Measurements from ENCODE around the gene KLK12.
"Not testable (repeated sequence)": the region's sequence is repeated elsewhere in the genome, so short reads cannot be mapped to it uniquely, and the experiment has no call there.

Gene KLK12

GRCh38 chr19:51014242-51014641, 20.6 kb downstream of the KLK12 start:
- DNase-seq: no peak

GRCh38 chr19:51012661-51013190, 22.1 kb downstream of the KLK12 start:
- DNase-seq: no peak

GRCh38 chr19:51010066-51010795, 24.6 kb downstream of the KLK12 start:
- DNase-seq: no peak

DNA sequence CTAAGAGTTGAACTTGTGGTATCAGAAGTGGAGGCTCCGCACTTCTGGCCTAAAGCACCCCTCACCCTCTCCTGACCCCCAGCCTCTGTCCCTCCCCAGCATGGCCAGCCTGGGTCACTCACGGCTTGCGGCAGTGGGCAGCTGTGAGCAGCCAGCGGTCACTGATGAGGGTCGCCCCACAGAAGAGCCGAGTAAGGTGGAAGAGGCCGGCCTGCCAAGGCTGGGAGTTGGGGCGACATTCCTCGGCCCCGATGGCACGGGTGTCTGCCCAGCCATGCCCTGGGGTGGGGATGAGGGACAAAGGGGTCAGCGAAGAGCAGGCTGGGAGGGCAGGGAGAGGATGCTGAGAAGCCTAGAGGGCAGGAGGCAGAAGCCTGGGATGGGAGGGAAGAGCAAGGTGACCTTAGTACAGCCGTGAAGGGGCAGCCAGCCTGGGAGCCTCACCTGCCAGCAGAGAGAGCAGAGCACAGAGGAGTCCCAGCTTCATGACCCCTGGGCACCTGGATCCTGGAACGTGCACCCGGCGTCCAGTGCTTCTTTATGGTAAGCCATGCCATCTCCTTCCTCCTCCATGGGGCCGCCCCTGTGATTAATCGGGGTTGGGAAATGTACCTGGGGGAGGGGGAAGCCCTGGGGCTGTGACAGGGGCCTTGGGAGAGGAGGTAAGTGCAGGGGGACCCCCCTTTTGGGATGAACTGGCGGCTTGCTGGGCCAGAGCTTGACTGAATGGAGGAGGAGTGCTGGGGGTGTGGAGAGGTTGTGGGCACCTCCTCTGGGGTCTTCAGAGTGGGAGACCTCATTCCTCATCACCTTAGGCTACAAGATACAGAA, 25.5 kb downstream of the KLK12 start:
- no peak for DNase-seq

DNA sequence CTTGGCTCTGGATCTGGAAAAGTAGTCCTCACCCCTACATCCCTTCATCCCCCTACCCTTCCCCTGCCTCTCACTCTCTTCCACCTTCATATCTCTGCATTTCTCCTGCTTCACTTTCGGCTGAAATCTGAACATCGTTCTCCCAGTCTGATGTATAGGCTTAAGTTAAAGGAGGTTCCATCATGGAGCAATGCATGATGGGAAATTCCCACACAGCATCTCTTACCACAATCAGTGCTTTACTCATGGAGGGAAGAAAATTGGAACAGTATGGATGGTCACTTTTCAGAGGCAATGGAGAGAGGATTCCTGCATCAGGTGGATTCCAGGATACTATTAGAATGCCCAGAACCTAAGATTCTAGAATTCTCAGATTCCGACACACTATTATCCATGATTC, 27.3 kb downstream of the KLK12 start:
- DNase-seq: no peak

GRCh38 chr19:51006406-51006805, 28.4 kb downstream of the KLK12 start:
- no peak for DNase-seq

- DNase-seq: no peak
These were observed 29.6 kb downstream of the KLK12 start for GRCh38 chr19:51005248-51005647.

DNA sequence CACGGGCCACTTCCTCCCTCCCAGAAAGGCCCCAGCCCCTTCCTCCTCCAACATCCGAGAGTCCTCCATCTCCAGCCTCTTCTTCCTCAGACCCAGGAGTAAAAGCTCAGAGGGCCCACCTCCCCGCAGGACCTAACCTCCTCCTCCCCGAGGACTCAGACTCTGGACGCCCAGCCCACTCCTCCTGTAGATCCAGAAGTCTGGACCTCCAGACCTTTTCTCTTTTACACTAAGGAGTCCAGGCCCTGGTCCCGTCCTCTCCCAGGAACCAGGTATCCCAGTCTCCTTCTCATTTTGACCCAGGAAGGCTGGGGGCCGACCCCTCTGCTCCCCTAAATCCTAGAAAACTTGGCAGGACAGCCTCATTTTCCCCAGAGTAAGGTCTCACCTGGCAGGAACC, 31.5 kb downstream of the KLK12 start:
- DNase-seq: no peak

GRCh38 chr19:51002542-51003311, 32.1 kb downstream of the KLK12 start:
- no peak for DNase-seq

DNA sequence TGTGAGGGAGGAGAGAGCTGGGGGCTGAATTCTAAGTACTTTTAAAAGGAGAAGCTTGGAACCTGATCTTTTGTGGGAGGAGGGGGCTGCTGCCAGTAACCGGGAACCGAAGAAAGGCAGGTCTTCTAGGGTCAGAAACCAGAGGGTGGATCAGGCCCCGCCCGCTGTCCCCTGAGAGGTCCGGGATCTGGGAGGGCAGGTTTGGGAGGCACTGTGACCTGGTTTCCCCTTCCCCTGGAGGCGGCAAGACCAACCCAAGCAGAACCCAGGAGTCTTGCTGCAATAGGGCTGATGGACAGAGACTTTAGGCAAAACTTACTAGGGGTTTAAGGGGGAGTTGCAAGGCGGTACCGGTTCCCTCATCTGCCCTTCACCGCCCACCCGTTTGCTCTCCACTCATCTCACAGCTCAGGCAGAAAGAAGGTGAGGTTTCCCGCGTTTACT, 32.7 kb downstream of the KLK12 start:
- no peak for DNase-seq

DNA sequence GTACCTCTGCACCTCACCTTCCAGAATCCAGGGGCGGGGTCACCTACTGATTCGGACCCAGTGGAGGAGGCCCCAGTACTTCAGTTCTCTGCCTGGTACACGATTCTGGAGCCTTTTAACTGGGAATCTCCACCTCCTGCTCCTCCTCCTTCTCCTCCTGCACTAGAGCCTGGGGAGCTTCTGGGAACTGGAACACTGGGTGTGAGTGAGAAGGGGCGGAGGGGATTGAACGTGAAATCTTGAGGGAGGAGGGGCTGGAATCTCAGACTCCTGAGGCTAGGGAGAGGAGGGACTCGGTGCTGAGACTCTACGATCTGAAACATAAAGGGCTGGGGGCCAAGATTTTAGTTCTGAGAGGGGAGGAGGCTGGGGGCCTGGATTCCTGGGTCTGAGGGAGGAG, 33.3 kb downstream of the KLK12 start, which contains the start of gene KLK8:
Gene KLK8, minus strand, starts transcription at position 90 of the 400 bp plus-strand sequence. CDS start 437 bp downstream, outside the sequence.
- DNase-seq: no peak

- DNase-seq: no peak
These were observed 33.8 kb downstream of the KLK12 start for GRCh38 chr19:51000981-51001380.

DNA sequence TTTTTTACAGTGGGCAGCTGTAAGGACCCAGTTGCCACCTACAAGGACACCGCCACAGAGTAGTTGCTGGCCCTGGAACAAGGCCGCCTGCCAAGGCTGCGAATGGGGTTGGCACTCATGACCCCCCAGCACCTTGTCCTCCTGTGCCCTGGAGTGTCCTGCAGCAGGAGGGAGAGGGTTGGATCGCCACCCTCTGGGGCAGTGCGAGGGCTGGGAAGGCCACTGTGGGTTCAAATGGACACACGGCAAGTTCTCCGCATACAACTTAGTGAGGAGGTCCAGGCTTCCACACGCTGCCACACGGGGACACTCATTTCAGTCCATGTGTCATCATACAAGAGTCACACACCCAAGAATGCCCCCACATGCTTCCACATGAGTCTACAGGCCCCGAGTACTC, 34.4 kb downstream of the KLK12 start:
- no peak for DNase-seq

DNA sequence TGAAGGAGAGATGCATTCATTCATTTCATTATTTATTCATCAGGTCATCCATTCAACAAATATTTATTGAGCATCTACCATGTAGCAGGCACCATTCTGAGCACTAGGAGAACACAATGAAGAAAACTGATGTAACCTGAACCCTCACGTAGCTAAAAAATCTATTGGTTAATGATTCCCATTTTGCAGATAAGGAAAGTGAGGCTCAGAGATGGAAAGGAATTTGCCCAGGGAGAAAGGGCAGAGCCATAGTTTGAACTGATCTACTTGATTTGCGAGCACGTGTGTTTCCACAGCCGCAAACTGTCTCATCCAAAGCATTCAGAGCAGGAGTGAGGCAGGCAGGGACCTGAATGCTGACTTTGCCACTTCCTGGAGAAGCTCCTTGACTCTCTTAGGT, 36.1 kb downstream of the KLK12 start:
- DNase-seq: no peak

GRCh38 chr19:50998061-50998460, 36.7 kb downstream of the KLK12 start:
- DNase-seq: no peak

GRCh38 chr19:50994129-50994528, 40.7 kb downstream of the KLK12 start:
- DNase-seq: no peak

DNA sequence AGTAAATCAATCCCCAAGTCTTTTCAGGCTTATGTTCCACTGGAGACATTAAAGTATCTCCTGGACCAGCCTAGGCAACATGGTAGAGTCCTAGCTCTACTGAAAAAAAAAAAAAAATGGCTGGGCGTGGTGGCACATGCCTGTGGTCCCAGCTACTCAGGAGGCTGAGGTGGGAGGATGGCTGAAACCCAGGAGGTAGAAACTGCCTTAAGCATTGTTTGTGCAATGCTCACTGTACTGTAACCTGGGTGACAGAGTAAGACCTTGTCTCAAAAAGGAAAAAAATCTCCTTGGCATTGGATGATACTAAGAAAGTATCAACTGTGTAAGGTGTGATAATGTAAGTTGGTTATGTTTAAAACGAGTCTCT, 42.2 kb downstream of the KLK12 start:
- DNase-seq: no peak

GRCh38 chr19:50984416-50984815, 50.4 kb downstream of the KLK12 start:
- not testable (repeated sequence) for DNase-seq

GRCh38 chr19:50983625-50984292, 51.0 kb downstream of the KLK12 start, which contains the start of gene KLK7:
TSS of gene KLK7 (minus strand) at chr19:50983917. CDS start at chr19:50982399, 1,518 bp downstream.
- no peak for DNase-seq

DNA sequence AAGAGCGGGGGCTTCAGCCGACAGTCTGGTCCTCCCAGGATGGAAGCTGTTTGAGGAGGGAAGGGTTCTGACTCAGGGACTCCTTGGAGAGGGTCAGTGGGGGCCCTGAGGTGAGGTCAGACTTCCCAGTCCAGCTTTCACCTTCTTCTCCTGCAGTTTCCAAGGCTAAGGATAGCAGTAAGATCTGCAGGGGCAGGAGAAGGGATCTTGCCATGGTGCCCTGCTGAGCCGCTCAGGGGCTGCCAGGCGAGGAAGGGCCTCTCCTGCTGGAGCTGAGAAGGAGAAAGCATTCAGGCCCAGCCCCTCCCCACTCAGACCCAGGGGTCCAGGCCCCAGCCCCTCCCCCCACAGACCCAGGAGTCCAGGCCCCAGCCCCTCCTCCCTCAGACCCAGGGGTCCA, 52.6 kb downstream of the KLK12 start:
- DNase-seq: no peak

DNA sequence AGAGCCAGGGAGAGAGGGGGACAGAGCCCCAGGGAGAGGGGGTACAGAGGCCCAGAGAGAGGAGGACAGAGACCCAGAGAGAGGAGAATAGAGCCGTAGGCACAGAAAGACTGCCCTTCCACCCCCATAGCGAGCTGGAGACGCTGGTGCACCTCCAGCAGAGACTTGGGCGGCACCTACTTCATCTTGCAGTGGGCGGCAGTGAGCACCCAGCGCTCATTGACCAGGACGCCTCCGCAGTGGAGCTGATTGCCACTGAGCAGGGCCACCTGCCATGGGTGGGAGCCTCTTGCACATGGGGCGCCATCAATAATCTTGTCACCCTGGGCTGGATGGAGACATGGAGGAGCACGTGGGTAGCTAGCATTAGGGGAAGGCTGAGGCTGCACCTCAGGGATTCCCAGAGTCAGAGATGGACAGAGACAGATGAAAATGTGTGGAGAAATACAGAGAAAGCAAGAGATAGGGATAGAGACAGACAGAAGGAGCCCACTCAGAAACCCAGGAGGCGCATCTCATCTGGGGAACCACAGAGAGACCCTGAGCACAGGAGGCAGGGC, 53.1 kb downstream of the KLK12 start:
- DNase-seq: no peak

GRCh38 chr19:50980208-50980607, 54.6 kb downstream of the KLK12 start:
- DNase-seq: no peak

Measured in AML-193 (cell line).